ENCODE data around the gene GAS2L3. TPM values are rescaled to one million over a fixed set of nuclear protein-coding genes. Genes with fewer than 3 reads are reported as not detected.

GAS2L3 gene
- total and polyA plus RNA-seq, 2 of the 13 experiments (the other 11 are each of a cell fraction or from before 2014, with no cell fraction given), result 7.0 to 20.8 TPM

DNA sequence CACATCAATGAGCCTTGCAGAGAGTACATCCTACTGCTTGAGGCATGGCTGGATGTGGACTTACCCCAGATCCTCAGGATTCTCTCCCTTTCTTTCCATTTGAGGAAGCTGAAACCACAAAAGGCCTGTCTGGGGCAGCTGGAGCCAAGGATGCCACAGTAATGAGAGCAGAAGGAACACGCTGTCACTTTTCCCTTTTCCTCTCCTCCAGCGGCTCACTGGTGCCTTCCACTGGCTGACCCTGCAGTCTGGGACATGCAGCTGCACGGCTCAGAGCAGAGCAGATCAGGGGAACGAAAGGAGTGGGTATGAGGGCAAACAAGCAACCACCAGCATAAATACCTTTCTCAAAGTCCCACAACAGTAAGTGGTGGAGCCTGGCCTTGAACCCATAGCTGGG is 78.2 kb downstream of the GAS2L3 start (continued):
- TF ChIP-seq, protein P1, sequence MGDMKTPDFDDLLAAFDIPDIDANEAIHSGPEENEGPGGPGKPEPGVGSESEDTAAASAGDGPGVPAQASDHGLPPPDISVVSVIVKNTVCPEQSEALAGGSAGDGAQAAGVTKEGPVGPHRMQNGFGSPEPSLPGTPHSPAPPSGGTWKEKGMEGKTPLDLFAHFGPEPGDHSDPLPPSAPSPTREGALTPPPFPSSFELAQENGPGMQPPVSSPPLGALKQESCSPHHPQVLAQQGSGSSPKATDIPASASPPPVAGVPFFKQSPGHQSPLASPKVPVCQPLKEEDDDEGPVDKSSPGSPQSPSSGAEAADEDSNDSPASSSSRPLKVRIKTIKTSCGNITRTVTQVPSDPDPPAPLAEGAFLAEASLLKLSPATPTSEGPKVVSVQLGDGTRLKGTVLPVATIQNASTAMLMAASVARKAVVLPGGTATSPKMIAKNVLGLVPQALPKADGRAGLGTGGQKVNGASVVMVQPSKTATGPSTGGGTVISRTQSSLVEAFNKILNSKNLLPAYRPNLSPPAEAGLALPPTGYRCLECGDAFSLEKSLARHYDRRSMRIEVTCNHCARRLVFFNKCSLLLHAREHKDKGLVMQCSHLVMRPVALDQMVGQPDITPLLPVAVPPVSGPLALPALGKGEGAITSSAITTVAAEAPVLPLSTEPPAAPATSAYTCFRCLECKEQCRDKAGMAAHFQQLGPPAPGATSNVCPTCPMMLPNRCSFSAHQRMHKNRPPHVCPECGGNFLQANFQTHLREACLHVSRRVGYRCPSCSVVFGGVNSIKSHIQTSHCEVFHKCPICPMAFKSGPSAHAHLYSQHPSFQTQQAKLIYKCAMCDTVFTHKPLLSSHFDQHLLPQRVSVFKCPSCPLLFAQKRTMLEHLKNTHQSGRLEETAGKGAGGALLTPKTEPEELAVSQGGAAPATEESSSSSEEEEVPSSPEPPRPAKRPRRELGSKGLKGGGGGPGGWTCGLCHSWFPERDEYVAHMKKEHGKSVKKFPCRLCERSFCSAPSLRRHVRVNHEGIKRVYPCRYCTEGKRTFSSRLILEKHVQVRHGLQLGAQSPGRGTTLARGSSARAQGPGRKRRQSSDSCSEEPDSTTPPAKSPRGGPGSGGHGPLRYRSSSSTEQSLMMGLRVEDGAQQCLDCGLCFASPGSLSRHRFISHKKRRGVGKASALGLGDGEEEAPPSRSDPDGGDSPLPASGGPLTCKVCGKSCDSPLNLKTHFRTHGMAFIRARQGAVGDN (CRISPR knock-in tag; IDR thresholded peaks at IDR 0.05), result peak; percentile 36; the same call in 1 of the 2 replicates
- TF ChIP-seq TOPORS (CRISPR knock-in tag; IDR thresholded peaks at IDR 0.05), result no peak
- TF ChIP-seq SALL1 (CRISPR knock-in tag; IDR thresholded peaks at IDR 0.05), result 0 out of 2 replicates have a peak, but pooled peaks have one; percentile 34
- TF ChIP-seq ZNF839 (CRISPR knock-in tag; IDR thresholded peaks at IDR 0.05; ENCODE audit: borderline replicate concordance), result no peak
- TF ChIP-seq BCL6 (CRISPR knock-in tag; IDR thresholded peaks at IDR 0.05), result no peak
- no peak for TF ChIP-seq SYNCRIP (IDR thresholded peaks at IDR 0.05; ENCODE audit: insufficient read depth, low read depth, low read length)
- 0 out of 2 replicates have a peak, but pooled peaks have one; percentile 12 for TF ChIP-seq RAD21 (CRISPR knock-in tag; IDR thresholded peaks at IDR 0.05)
- no peak for TF ChIP-seq MAFG (CRISPR knock-in tag; IDR thresholded peaks at IDR 0.05)
- TF ChIP-seq, protein P2, sequence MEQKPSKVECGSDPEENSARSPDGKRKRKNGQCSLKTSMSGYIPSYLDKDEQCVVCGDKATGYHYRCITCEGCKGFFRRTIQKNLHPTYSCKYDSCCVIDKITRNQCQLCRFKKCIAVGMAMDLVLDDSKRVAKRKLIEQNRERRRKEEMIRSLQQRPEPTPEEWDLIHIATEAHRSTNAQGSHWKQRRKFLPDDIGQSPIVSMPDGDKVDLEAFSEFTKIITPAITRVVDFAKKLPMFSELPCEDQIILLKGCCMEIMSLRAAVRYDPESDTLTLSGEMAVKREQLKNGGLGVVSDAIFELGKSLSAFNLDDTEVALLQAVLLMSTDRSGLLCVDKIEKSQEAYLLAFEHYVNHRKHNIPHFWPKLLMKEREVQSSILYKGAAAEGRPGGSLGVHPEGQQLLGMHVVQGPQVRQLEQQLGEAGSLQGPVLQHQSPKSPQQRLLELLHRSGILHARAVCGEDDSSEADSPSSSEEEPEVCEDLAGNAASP (CRISPR knock-in tag; IDR thresholded peaks at IDR 0.05; ENCODE audit: borderline replicate concordance), result no peak
- TF ChIP-seq, protein P3, sequence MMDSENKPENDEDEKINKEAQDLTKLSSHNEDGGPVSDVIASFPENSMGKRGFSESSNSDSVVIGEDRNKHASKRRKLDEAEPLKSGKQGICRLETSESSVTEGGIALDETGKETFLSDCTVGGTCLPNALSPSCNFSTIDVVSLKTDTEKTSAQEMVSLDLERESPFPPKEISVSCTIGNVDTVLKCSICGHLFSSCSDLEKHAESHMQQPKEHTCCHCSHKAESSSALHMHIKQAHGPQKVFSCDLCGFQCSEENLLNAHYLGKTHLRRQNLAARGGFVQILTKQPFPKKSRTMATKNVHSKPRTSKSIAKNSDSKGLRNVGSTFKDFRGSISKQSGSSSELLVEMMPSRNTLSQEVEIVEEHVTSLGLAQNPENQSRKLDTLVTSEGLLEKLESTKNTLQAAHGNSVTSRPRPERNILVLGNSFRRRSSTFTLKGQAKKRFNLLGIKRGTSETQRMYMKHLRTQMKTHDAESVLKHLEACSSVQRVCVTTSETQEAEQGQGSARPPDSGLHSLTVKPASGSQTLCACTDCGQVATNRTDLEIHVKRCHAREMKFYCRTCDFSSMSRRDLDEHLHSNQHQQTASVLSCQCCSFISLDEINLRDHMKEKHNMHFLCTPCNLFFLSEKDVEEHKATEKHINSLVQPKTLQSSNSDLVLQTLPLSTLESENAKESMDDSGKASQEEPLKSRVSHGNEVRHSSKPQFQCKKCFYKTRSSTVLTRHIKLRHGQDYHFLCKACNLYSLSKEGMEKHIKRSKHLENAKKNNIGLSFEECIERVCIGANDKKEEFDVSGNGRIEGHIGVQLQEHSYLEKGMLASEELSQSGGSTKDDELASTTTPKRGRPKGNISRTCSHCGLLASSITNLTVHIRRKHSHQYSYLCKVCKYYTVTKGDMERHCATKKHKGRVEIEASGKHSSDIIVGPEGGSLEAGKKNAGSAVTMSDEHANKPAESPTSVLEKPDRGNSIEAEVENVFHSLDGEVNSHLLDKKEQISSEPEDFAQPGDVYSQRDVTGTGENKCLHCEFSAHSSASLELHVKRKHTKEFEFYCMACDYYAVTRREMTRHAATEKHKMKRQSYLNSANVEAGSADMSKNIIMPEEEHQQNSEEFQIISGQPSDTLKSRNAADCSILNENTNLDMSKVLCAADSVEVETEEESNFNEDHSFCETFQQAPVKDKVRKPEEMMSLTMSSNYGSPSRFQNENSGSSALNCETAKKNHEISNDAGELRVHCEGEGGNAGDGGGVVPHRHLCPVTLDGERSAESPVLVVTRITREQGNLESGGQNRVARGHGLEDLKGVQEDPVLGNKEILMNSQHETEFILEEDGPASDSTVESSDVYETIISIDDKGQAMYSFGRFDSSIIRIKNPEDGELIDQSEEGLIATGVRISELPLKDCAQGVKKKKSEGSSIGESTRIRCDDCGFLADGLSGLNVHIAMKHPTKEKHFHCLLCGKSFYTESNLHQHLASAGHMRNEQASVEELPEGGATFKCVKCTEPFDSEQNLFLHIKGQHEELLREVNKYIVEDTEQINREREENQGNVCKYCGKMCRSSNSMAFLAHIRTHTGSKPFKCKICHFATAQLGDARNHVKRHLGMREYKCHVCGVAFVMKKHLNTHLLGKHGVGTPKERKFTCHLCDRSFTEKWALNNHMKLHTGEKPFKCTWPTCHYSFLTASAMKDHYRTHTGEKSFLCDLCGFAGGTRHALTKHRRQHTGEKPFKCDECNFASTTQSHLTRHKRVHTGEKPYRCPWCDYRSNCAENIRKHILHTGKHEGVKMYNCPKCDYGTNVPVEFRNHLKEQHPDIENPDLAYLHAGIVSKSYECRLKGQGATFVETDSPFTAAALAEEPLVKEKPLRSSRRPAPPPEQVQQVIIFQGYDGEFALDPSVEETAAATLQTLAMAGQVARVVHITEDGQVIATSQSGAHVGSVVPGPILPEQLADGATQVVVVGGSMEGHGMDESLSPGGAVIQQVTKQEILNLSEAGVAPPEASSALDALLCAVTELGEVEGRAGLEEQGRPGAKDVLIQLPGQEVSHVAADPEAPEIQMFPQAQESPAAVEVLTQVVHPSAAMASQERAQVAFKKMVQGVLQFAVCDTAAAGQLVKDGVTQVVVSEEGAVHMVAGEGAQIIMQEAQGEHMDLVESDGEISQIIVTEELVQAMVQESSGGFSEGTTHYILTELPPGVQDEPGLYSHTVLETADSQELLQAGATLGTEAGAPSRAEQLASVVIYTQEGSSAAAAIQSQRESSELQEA (CRISPR knock-in tag; IDR thresholded peaks at IDR 0.05; ENCODE audit: not compliant biosample characterization), result no peak
- TF ChIP-seq ZFP1 (CRISPR knock-in tag; IDR thresholded peaks at IDR 0.05), result no peak
- TF ChIP-seq KLF16 (CRISPR knock-in tag; IDR thresholded peaks at IDR 0.05), result no peak
- TF ChIP-seq RXRA (CRISPR knock-in tag; IDR thresholded peaks at IDR 0.05), result 0 out of 2 replicates have a peak, but pooled peaks have one; percentile 37
- TF ChIP-seq RFXANK (CRISPR knock-in tag; IDR thresholded peaks at IDR 0.05), result no peak
- no peak for TF ChIP-seq ZNF207 (IDR thresholded peaks at IDR 0.05; ENCODE audit: borderline replicate concordance)
